COLO829 (cell line): Measurements from ENCODE around the gene AGAP1.

Experiments used
- DNase-seq: peaks from one replicate; pipeline ENCODE4 v3.0.0; 2012; ENCODE audit warnings: low spot score

Gene AGAP1

DNA sequence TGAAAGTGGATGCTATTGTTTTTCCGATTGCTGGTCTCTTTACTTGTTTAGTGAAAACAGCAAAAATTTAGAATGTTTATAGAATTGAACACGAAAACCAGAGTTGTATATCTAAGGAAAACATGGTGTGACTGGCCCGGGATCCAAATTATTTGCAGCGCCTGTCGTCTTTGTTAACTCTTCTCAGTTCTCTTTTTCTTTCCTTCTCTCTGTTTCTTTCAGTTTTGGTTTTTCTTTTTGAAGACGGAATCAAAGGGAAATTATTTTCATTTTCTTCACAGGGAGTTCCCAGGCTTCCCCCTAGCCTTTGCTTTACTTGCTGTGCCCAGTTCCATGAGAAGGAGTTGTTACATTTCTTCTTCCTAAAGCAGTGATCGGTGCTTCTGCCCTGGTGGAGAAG, 76.0 kb downstream of the AGAP1 start:
- DNase-seq, result no peak

DNA sequence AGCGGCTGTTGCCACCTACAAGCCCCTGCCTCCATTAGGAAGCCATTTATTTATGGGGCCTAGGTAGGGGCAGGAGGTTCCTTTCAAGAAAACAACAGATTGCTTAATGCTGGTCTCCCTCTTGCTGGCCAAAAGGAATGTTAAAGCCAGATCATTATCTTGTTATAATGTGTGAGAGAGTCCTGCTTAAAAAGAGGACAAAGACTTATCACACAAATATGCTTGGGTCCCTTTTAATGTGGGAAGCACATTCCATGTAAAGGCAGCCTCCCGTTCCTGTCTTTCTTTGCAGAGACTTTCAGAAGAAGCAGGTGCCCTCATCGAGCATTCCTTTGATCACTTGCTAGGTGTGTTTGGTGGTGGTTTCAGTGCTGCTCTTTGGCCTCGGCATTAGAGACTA, 76.4 kb downstream of the AGAP1 start:
- DNase-seq, result no peak

DNA sequence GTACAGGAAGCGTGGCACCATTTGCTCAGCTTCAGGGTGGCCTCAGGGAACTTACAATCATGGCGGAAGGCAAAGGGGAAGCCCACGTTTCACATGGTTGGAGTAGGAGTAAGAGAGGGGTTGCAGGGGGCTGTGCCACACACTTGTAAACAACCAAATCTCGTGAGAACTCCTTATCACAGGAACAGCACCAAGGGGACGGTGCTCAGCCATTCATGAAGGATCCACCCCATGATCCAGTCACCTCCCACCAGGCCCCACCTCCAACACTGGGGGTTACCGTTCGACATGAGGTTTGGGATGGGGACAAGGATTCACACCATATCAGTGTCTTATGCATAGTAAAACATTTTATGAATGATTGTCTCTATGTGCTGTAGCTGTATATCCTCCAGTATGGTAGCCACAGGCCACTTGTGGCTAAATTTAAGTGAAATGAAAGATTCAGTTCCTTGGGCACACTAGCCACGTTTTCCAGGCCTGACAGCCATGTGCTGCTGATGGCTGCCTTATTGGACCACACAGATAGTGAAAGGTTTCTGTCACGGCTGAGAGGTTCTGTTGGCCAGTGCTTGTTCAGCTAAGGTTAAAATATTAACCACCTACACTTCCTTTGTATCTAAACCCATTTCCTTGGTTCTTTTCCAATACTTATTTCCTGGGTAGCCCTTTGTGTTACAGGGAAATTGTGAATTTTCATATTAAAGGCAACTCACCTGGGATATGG, 77.3 kb downstream of the AGAP1 start:
- no peak for DNase-seq

DNA sequence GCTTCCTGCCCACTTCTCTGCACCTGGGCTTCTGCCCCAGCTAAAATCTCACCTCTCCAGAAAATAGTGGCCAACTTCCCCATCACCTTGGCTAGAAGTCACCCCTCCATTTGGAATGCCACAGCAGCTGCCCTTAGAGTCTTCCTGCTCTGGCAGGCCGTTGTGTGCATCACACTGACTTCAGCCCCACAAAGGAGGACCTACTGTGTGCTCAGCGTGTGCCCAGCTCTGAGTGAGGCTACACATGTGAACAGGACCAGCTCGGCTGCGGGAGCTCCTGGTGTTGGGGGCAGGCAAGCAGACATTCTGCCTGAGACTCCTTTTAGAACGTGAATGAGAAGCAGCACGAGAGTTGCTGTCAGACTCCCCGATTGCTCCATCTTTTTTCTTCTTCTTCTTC, 78.7 kb downstream of the AGAP1 start:
- no peak for DNase-seq

DNA sequence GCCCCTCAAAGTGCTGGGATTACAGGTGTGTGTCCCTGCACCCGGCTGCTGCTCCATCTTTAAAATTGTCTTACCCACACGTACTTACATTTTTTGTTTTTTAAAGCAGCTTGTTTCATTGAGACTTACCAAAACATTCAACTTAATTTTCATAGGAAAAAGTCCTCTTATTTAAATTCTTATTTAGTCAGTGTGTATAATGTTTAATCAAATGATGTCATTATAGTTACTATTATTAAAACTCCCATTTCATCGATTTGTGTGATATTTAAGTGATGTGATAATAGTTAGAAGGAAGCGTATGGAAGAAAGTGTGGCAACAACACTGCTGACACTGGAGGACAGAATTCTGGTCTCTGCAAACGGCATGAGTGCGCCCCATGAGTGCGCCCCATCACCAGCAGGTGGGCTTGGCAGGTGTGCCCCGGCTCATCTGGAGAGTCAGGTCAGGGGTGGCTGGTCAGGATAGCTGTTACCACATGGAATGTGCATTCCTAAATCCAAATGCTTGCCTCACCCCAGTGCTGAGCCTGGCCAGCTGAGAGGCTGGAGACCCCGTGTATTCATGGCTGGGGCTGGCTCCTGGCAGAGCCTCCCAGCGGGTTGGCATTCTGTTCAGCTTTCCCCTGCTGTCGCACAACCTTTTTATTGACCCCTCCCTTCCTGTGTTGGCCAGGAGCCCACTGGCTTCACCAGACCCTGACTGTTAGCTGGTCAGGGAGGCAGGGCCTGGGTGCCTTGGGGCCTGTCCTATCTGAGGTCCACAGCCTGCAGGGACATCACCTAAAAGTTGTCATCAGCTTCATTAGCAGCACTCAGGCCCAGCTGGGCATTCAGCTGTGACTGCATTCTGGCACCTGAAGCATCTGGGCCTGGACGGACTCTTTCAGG, 79.7 kb downstream of the AGAP1 start:
- DNase-seq, result no peak

DNA sequence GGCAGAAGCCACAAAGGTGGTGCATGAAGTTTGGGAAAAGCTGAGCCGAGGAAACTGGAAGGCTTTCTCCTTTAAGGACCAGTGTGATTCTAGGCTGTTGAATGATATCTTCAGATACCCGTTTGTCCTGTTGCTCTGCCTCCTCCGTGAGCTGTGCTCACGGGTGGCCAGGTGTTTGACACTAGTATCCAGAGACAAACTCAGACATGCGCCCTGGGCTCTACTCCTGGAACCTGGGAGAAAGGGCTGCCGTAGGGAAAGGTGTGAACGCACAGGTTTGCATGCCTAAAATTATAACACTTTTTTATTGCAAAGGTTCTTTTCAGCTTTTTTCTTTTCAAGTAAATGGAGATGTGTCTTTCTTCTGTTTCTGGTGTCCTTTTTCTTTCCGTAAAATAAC, 81.6 kb downstream of the AGAP1 start:
- no peak for DNase-seq

DNA sequence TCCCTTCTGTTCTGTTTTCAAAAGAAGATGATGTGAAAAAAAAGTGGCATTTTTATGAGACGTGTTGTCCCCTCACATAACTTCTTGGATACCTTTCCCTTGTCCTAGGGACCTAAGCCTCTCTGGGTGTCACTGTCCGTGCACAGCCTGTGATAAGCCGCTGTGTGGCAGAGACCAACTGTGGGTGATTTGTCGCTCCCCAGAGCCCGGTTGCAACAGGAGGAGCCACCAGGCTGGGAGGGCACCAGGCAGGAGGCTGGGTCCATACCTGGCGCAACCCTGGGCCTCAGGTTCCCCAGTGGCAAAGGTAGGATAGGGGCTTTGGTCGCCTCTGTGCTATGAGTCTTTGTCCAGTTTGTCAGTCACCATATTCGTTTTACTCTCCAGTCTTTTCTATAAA, 82.1 kb downstream of the AGAP1 start:
- DNase-seq, result no peak

DNA sequence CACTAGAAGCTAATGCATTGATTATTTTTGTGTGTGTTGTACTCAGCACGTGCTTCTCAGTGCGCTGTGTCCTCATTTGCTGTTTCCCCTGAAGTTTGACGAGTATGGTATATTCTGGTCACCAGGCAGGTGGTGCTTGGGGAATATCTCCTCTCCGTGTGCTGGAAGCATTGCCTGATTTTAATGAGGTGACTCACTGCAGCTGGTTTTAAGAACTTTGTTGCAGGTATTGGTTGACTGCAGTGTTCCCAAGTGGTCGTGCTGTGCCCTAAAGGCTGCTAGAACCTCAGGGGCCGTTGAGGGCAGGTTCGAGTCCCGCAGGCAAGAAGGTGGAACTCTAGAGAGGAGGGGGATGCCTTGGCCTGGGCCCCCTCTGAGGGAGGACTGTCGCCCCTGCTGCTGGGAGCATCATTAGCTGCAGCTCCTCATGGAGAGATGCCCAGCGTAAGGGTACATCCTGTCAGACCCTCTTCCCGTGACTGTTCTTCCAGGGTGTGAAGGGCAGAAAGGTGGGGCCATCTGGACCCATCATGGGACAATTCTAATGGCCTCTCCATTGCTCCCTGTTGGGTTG, 82.6 kb downstream of the AGAP1 start:
- no peak for DNase-seq

DNA sequence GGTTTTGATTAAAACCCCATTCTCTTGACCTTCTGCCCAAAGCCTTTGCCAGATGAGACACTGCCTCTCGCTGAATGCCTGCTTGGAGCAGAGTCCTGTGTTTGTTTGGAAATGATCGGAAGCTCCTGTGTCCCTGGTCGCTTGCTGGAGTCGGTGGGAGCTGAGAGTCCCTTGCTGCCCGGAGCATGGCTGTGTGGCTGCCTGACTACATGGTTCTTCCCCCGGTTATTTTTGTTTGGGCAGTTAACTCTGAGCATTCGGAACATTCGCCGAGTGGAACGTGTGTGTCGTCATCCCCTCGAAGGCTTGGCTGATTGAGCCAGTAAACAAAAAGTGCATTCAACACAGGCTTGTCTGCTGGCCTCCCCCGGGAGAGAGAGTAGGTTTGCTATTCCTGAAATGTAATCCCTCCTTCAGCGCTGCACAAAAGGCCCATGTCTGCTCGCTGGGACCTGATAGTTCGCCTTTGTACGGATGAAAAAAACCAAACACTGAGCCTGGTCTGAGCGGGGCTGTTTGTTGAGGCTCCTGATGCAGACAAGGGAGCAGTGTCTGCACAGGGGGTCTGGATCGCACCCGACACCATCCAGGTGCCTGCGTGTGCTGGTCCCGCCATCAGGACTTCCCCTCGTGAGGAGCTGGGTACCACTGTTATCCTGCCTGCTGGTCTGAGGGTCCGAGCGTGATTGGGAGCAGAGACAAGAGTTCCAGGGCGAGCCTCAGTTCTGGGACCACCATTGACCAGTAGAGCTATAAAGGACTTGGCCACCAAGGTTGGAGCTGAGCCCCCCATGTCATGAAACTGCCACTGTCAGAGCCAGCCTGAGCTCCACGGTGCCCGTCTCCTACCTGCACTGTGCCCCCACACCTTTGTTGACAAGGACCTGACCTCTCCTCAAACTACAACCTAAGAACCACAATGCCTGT, 83.8 kb downstream of the AGAP1 start:
- DNase-seq, result peak; percentile 98

DNA sequence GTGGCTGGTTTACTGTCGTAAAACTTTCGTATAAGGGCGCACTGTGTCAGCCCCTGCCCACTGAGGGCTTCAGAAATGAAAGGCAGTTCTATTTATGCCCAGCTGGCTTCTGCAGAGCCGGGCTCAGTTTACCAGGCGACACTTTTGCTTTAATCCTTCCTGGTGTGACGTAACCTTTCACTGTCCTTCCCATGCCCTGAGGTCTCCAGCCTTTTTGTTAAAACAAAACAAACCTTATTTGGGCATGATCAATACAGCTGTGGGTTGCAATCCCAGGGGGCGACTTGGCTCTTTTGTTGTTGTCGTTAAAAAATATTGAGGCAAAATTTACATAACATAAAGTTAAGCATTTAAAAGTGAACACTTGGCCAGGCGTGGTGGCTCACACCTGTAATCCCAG, 85.3 kb downstream of the AGAP1 start:
- DNase-seq, result no peak

DNA sequence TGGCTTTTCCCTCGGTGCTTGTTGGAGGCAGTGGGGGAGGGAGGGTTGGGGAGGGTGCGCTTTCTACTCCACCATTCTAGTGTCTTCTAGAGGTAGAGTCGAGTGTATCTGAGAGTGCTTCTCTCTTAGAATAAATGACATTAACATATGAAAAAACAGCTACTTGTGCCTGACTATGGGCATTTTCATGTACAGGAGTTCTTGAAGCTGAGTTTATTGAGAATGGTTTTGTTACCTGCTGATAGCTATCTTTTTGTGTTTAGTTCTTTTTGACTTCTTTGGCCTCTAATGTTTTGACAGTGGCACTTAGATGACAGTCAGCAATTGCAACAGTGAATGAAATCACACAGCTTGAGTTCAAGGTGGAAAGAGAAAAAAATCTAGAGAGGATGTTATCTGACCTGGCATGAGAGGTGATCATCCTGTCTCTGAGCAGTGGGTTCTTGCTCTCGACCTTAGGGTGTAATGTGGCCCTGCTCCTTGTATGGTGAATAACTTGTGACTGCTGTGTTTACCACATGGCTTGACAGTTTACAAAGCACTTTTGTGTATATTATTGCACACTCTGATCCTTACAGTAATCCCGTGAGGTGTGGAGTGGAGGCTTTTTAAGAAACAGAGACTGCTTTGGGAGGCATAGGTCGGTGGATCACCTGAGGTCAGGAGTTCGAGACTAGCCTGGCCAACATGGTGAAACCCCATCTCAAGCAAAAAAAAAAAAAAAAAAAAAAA, 86.7 kb downstream of the AGAP1 start:
- DNase-seq, result no peak

DNA sequence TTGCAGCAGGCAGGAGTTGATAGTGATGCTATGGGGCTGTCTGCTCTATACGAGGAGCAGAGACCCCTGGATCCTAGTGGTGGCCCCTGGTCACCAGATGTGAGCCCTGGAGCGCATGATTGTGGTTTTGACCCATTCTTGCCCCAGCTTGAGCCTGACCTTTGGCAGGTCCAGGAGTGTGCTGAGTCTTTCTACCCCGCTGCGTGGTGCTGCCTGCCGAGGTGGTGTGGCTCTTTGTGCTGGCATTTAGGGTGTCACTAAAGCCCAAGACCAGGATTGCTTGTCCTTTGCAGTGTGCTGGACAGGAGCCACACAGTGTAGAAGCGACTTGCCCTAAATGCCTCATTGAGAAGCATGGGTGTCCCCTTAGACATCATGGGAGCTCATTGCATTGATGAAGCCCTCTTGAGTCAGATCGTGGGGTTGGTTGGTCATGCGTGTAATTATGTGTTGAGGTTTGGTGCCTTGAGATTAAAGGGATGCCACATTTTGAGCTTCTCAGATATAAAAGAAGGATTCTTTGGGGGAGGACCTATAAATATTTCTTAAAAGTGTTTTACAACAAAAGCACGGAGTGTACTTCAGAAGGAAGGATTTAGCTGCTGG, 88.3 kb downstream of the AGAP1 start:
- no peak for DNase-seq

DNA sequence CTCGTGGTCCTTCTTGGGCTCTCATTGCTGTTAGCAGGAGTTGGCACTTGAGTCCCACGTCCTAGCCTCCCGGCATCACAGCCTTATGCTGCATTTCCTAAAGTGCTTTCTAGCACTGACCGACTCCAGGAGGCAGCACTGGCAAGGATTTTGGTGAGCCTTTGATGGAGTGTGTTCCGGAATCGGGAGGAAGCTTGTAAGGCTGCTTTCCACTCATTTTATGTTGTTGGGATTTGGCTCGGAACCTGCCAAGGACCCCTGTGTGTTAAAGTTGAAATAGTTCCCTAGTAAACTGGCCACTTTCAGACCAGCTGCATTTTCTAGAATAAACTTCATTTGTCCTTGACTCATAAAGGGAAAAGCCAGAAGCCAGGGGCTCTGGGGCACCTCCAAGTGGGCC, 88.9 kb downstream of the AGAP1 start:
- no peak for DNase-seq

DNA sequence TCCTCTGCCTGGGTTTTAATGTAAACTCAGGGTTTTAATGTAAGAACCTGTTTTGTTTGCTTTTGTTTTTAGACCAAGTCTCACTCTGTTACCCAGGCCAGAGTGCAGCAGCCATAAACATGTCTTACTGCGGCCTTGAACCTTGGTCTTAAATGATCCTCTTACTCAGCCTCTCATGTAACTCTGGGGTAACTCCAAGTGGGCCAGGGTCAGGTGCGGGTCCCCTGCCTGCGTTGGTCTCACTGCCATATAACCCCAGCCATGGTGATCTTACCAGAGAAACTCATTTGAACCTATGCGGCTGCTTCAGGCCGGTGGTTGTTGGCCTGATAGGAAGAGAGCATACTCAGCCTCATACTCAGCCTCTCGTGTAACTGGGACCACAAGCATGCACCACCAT, 89.3 kb downstream of the AGAP1 start:
- DNase-seq, result no peak

DNA sequence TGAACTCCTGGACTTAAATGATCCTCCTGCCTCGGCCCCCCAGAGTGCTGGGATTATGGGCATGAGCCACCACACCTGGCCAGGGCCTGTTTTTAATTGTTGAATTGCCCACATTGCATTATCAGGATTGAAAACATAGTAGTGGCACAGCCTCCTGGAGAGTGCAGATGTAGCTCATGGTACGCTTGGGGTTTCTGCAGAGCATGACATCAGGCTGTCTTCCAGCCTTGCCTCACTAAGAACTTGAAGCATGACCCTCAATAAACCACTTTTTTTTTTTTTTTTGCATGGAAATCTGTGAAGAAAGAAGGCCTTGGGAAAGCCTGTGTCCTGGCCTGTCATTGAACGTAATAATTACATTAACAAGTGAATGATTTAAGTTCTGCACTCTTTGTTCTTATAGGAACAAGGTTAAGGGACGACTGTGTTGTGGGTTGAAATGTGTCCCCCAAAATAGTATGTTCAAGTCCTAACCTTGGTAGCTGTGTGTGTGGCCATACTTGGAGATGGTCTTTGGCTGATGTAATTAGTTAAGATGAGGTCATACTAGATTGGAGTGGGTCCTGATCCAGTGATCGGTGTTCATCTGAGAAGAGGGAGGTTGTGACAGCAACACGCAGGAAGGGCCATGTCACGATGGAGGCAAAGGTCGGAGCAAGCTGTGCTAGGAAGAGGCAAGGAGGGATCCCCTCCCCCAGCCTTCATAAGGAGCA, 90.2 kb downstream of the AGAP1 start:
- DNase-seq, result no peak

DNA sequence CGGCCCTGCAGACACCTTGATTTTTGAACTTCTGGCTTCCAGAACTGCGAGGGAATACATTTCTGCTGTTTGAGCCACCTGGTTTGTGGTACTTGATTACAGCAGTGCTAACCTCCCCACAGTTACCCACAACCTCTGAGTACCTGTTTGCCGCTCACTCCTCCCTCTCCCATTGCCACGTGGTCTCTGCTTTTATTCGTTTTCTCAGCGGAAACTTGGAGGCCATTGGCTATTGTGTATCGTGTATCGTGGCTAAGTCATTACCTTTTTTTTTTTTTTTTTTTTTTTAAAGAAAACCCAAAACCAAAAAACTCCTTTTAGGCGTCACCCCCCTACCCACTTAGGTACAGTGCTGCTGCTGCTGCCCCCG, 90.8 kb downstream of the AGAP1 start:
- DNase-seq, result no peak

DNA sequence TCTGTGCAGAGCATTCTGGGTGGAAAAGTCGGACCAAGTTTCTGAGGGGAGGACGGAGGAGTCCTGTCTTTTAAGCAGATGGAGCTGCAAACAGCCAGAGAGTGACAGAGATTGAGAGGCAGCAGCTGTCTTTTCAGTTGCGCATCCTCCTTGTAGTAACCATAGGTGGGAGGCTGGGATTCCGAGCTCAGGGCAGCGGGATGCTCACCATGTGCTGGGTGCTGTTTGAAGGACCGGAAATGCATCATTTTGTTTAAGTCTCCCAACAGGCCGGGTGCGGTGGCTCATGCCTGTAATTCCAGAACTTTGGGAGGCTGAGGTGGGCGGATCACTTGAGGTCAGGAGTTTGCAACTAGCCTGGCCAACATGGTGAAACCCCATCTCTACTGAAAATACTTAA, 93.4 kb downstream of the AGAP1 start:
- no peak for DNase-seq

DNA sequence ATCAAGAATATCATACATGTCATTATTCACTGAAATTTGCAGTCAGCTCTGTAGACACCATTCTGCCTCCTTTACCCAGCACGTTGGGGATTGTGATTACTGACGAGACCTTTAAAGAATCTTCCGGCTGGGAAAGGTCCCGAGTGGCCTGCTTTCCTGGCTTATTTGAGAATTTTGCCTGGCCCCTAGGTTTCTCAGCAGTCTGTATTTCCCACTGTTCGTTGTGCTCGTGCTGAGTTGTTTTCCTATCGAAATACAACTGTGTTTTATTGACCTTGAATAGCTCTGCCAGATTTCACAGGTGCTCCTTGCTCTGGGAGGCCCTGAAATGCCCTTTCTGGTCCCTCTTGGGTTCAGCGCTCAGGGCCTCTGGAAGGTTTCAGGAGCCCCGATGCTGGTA, 94.9 kb downstream of the AGAP1 start:
- DNase-seq, result no peak

DNA sequence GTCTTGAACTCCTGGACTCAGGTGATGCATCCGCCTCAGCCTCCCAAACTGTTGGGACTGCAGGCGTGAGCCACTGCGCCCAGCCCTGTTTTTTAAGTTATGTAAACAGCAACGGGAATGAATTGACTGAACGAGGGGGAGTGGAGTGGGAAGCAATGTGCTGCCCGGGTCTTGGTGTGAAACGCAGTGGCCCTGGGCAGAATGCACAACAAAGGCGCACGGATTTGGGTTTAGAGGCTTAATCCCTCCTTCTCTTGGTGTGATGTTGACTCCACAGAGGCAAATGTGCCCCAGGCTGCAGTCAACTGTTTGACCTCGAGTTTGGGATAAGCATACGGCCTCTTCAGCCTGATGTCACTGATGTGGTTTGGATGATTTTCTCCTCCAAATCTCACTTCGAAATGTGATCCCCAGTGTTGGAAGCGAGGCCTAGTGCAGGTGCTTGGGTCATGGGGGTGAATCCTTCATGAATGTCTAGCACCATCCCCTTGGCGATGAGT, 97.4 kb downstream of the AGAP1 start:
- no peak for DNase-seq

DNA sequence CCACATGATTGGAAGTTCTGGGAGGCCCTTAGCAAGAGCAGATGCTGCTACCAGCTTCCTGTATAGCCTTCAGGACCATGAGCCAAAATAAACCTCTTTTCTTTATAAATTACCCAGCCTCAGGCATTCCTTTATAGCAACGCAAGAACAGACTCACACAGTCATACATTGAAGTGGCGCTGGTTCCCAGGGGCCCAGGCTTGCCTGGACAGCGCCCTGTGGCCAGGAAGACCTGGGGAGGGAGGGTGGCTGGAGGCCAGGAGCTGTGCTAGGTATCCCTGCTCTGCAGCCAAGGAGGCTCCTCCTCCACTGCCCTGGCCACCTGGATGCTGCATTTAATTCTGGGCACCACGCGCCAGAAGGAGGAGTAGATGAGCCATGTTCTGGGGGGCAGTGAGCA, 98.1 kb downstream of the AGAP1 start:
- no peak for DNase-seq
